AG20443 (cell line): ENCODE data around the gene ASPSCR1.

Experiments
- DNase-seq: peaks from one replicate; pipeline ENCODE4 v3.0.0; 2012; ENCODE audit warnings: low spot score, mixed read lengths

The ASPSCR1 gene, protein sequence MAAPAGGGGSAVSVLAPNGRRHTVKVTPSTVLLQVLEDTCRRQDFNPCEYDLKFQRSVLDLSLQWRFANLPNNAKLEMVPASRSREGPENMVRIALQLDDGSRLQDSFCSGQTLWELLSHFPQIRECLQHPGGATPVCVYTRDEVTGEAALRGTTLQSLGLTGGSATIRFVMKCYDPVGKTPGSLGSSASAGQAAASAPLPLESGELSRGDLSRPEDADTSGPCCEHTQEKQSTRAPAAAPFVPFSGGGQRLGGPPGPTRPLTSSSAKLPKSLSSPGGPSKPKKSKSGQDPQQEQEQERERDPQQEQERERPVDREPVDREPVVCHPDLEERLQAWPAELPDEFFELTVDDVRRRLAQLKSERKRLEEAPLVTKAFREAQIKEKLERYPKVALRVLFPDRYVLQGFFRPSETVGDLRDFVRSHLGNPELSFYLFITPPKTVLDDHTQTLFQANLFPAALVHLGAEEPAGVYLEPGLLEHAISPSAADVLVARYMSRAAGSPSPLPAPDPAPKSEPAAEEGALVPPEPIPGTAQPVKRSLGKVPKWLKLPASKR

DNA sequence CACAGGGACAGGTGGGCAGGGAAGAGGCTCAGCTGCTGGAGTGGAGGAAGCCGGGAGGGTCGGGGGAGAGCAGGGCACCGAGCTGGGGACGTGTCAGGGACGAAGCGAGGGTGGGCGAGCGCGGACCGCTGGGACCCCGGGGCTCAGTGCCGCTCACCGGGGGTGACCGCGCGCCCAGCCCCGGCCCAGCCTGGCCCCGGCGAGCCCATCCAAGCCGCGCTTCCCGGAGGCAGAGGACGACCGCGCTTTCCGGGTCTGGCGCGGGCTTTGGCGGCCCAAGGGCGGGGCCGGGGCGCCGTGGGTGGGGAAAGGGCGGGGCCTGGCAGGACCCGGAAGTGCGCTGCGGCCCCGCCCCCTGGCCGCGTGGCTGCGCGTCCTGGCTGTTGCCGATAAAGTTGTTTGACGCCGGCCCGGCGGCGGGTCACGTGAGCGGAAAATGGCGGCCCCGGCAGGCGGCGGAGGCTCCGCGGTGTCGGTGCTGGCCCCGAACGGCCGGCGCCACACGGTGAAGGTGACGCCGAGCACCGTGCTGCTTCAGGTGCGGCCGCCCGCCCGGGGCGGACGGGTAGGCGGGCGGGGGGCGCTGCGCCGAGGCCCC lies at the start of gene ASPSCR1:
TSS of gene ASPSCR1 (plus strand) at position 419 of the 598 bp plus-strand sequence. CDS start at position 437, 18 bp downstream.
- DNase-seq: peak; percentile 98

DNA sequence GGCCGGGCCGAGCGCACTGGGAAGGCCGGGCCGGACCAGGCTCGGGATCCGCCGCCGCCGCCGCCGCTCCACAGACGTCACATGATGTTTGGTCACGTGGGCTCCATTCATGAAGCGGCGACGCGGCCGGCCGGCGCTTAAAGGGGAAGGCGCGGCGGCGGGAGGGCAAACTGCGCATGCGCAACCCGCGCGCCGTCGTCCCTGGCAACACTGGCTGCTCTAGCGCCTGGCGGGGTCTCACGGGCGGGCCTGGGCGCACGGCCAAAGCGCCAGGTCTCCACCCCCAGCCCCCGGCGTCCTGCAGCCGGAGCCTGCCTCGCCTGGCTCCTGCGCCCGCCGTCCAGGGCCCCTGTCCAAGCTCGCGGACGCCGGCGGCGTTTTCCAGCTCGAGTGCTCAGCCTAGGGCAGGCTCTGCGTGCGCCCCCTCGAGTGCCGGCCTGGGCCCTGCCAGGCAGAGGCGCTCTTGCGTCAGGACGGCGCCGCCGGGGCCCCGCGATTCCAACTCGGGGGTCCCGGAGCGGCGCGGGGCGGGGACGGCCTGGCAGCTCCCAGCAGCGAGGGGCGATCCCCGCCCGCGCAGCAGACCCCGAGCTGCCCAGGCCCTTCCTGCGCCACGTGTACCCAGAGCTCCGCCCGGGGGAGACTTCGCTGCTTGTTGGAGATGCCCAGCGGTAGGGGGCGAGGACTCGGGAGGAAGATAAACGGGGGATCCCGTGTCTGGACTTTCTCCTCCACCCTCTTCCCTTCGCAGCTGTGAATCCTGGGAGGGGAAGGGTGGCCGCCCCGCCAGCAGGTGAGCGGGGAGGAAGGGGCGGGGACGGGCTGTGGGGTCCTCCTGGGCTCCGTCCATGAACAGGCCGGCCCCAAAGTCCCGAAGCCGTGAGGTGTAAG lies 49.5 kb upstream of the ASPSCR1 start, which contains the start of gene MAFG:
TSS of gene MAFG (minus strand) at position 83 of the 891 bp plus-strand sequence. CDS start 4,550 bp downstream, outside the sequence.
- peak; percentile 97 for DNase-seq

DNA sequence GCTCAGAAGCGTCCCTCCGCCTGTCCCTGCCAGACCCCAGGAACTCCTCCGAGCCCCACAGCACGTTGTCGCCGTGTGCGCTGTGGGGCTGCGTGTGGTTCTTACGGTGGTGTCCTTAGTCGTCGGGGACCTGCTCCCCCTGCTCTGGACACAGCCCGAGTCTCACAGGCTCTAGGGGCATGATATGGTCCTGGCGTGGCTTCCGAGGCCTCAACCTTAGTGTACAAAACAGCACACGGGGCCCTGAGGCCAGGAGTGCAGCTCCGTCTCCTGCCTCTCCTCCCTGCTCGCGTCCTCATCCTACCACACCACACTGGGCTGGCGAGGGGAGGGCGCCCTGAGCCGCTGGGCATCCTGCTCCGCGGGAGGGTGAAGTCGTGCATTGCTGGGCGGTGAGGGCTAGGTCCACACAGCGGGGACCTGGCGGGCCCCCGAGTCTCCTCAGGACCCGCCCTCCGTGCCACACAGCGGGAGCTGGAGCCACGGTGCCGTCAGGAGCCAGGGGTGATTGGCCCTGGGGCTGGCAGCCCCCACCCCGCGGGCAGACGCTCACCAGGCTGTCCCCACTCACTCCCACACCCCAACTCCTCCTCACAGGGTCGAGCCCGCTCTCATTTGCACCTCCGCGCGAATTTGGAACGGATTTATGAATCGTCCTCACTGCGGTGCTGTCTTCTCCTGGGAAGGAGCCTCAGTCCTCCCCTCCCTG lies 48.7 kb upstream of the ASPSCR1 start:
- no peak for DNase-seq

DNA sequence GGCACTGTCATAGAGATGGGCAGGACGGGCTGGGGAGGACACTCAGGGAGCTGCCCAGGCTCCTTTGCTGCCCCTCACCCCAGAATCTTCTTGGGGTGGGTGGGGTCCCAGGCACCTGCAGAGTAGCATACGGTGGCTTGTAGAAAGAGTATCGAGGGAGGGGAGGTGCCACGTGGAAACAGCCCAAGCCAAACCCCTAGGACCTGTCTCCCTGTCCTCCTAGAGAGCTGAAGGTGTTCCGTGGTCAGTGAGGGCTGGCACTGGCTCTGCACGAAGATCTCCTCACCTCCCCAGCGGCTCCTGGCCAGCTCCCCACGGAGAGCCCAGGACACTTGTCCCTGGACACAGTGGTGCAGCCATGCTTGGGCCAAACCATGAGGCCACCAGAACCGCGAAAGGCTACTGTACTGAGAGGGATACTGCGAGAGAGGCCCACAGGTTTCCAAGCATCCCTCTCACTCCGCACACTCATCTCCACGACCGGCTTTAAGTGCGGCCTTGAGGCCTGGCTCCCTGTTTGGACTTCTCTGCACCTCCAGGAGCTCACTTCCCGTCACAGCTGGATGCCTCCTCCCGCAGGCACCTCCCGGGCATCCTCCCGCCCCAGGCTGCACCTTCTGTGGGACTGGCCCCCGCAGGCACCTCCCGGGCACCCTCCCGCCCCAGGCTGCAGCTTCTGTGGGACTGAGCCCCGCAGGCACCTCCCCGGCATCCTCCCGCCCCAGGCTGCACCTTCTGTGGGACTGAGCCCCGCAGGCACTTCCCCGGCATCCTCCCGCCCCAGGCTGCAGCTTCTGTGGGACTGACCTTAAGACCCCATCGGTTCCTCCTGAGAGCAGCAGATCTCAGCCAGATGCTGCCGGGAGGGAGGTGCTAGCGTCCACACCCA lies 47.9 kb upstream of the ASPSCR1 start:
- DNase-seq: no peak

DNA sequence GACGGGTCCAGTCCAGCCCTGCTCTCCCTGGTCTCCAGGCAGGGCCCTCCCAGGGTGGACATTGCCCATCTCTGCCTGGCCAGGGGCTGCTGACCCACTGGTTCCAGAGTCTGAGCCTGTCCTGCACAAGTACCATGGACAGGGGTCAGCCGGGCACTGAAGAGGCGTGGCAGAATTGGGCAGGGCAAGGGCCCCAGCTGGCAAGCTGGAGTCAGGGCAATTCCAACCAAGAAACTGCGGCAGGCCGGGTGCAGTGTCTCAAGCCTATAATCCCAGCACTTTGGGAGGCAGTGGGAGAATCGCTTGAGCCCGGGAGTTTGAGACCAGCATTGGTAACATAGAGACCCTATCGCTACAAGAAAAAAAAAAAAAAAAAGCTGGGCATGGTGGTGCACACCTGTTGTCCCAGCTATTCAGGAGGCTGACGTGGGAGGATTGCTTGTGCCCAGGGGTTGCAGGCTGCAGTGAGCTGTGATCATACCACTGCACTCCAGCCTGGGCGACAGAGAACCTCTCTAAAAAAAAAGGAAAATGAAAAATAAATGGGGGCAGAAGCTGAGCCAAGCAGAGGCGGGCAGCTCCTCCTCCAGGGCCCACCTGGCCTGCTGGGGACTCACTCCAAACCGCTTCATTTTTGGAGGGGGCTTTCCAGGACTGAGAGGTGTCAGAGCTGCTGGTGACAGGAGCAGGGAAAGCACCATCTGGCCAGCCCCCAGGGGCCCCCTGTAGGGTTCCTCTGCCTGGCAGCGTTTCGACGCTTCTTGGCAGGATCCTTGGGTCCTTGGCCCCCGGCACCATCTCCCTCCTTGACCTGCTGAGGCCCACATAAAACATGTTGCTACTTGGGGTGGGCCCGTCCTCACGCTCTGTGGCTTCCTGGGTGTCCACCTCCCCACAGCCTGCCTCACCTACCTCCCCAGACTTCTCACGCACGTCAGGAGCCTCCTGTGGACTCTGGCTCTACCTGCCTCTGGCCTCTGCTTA lies 47.0 kb upstream of the ASPSCR1 start:
- no peak for DNase-seq

DNA sequence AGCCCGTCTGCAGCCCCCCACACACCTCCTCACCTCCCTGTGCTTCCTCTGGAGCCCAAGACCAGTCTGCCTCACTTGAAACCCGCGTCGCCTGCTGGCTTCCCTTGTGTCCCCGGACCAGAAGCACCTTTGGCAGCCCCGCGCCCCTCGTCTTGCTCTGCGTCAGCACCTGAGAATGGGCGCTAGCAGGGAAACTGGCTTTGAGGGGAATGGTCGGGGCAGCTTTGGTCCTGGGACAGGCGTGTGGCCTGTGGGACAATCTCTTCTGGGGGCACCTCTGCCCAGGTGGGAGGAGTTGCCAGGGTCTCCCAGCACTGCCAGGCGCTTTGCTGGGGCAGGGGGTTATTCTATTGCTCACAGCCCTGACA lies 46.3 kb upstream of the ASPSCR1 start:
- no peak for DNase-seq

DNA sequence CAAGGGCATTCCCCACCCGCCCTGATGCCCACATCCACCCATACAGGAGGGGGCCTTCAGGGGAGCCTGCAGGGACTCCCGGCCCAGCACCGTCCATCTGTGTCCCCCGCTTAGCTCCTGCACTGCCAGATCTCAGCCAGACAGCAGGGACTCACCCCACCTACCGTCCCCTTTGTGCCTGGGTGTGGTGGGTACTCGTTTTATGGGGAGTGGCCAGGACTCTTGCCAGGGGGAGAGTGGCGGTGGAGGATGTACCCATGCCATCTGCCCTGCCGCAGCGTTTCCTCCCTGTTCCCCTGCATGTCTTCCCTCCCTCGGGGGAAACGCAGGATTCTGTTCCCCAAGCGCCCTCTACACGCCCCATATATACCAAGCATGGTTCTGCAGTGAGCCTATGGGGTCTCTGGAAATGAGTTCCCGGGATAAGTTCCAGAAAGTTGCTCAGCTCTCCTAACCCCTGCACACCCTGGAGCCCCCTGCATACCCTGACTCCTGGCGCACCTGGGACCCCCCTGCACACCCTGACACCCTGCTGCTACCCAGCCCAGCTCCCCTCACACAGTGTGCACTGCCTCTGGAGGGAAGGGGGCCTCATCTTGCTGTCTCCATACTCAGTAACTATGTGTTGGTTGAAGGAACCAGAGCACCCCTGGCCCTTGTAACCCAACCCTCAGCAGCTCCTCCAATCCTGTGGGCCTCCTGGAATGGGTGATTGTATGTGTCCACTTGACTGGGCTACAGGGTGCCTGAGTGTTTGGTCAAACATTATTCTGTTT lies 45.7 kb upstream of the ASPSCR1 start:
- DNase-seq: no peak

DNA sequence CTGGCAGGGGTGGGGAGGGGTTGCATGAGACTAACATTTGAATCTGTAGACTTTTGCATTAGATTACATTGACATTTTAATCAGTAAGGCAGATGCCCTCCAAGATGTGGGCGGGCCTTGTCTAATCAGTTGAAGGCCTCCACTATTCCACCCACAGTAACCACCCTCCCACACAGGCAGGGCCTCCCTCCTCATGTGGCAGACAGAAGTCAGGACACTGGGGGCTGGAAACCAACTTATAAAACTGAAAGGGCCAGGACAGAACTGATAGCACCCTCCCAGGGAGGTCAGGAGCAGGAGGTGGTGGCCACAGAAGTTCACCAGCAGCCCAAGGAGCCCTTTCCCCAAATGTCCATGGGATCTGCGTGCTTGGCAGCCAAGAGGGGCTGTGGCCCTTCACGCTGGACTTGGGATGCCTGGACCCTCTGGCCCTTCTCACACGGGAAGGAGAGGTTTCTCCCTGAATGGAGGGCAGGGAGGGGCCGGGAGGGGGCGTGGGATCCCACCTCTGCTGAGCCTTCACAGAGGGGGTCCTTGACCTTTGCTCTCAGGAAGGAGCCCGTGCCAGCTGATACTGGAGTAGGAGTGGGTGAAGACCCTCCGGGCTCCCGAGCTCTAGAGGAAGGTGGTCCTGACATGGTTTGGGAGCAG lies 45.0 kb upstream of the ASPSCR1 start:
- DNase-seq: no peak

DNA sequence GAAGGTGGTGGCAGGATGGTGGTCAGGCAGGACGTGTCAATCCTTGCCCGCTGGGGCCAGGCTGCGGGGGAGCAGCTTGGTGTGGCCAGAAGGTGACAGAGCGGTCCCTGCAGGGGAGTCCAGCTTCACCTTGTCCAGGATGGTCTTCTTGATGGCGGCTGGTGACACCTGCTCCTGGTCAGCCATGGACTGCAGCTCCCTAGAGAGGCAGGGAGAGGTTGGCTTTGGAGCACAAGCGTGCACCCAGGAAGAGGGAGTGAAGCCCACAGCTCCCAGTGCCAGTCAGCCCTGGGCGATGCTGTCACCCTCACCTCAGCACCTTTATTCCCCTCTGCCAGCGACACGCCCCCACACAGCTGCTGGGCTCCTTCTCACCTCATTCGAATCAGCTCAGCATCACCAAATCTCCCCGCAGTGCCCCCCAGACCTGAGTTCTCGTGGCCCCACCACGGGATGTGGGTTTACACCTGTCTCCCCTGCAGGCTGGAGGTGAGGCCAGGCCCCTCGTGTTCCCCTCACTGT lies 44.2 kb upstream of the ASPSCR1 start:
- no peak for DNase-seq

DNA sequence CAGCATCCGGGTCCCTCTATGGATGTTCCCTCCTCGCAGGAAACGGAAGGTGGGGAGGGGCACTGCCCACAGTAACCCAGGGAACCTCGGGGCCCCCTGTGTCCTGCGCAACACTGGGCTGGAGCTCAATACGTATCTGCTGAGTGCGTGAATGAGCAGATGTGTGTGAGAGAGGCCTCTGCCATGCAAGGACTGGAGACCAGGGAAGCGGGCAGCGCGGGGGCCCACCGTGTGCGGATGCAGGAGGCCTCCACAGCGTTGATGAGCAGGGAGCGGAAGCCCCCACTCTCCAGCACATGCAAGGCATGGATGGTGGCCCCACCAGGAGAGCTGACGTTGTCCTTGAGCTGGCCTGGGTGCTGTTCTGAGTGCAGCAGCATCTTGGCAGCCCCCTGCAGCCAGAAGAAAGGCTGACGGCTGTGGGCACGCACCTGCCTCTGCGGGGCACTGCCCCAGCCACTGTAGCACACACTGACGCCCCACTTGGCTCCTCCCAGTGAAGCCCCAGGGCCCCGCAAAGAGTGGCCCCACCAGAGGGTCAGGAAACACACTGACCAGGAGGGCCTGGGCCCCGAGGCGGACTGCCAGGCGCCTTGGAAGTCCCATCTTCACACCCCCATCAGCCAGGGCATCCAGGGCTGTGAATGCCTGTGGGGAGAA lies 43.2 kb upstream of the ASPSCR1 start:
- DNase-seq: no peak

DNA sequence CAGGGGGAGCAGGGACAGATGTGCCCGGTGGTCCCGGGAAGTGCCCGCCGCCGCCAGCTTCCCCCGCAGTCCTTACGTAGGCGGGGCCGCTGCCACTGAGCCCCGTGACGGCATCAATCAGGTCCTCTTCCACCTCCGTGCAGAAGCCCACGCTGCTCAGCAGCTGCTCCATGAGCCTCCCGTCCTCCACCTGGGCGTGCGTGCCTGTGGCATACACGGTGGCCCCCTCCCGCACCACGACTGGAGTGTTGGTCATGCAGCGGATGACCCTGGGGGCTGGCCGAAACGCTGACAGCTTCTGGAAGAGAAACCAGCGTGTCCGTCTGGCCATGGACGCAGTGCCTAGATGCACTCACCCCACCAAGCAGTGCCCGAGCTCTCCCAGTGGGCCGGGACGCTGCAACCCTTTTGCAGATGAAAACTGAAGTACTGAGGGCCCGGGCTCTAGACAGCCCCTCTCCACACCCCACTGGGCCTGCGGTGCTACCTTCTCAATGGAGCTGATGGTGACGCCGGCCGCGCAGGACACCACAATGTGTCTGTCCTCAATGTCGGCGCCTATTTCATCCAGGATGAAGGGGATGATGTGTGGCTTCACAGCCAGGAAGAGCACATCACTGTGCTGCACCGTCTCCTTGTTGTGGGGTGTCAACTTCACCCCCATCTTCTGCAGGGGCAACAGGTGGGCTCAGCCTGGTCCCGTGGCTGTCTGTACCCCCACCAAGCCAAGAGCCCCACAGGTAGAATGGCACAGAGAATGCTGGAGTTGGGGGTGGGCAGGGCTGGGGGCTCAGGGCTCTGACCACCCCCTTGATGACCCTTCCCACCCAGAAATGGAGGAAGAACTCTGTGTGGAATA lies 42.4 kb upstream of the ASPSCR1 start:
- DNase-seq: no peak

DNA sequence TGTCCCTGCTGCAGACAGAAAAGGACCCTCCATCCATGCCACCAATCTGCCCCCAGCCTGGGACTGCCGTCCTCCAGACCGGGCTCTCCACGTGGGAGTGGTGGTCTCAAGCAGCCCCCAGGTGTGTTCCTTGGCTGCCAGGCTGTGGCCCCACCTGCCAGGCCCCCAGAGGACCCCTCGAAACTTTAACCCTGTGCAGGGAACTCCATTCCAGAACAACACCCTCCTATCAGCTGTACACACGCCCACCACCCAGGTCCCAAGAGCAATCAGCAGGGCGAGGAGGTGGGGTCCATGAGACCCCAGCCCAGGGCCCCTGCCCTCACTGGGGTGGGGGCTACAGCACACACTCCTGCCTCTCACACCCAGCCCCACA lies 41.7 kb upstream of the ASPSCR1 start:
- no peak for DNase-seq

DNA sequence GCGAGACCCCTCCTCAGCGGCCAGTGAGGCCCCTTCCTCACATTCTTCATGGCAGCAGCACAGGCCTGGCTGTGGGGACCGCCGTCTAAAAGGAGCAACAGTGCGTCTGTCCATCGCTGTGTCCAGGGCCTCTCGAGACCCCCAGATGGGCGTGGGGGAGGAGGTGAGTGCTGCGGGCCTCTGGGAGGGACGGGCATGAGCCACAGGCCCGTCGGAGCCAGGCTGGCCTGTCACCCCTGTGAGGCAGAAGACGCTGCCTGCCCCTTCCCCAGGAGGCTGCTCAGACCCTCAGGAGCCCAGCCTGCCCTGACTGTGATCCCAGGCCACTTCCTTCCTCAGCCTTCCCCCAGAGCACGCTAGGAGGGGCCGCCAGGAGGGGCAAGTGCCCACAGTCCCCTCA lies 38.2 kb upstream of the ASPSCR1 start:
- DNase-seq: no peak

DNA sequence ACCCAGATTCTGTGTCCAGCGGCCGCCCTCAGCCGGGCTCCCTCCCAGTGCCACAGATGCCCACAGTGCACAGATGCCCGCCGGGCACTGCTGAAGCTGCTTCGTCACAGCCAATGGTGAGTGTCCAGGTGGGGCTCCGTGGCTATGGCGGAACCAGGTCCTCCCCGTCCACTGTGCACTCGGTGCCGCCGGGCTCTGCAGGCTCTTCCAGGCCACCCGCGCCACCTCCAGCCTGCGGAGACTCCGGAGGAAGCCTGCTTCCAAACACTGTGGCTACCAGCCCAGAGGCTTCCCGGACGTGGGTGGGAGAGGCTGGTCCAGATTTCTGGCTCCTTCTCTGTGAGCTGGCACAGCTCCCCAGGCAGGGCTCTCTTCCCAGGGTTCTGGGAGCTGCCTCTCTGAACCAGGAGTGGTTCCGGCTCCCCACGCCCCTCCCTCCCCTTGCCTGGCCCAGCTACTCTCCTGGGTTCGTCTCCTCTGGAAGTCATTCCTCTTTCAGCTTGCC lies 37.5 kb upstream of the ASPSCR1 start:
- DNase-seq: peak; percentile 66

DNA sequence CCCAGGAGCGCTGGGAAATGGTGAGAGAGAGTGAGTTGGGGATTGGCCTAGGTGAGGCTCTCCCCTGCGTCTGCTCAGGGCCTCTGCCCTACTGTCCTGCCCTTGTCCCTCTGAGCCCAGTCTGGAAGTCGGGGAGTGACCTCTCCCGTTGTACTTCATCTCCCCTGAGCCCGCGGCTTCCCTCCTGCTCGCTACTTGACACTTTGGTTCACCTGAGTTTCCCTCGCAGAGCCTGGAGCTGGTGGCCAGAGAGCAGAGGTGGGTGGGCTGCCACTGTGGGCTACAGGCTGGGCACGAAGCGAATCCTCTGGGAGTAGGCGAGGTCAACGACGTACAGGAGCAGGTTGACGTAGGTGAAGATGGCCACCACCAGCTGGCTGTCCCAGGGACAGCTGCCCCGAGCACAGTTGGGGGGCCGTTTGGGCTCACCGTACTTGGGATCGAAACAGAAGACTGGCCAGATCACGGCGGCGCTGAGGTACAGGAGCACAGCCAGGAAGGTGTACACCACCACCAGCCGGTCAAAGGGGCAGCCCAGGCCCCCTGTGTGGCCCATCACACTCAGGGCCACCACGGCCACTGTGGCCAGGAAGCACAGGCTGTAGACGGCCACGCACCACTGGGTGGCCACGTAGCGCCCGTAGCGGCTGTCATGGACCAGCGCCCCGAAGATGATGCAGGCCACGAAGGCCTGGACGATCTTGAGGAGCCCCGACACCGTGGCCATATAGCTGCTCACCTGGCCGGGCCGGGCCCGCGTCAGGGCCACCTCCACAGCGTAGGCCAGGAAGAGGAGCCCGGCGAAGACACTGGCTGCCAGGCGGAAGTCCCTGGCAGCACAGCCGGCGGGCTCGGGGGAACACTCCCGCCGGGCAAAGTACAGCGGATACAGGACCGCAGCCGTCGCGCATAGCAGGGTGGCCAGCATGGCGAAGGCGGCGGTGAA lies 36.6 kb upstream of the ASPSCR1 start:
- DNase-seq: no peak
